Measurements from ENCODE around the gene GTF3C4. TPM values are rescaled to one million over a fixed set of nuclear protein-coding genes. Genes with fewer than 3 reads are reported as not detected.

Gene GTF3C4
- total and polyA plus RNA-seq, 2 experiments from 2014 or later = 9.5 to 39.6 TPM

- Histone ChIP-seq H3K9me2 (ENCODE audit: insufficient read depth) (no peaks in the 10 kb centered on the region), H3K36me3 (ENCODE audit: insufficient read depth) (peaks cover 3% of the 10 kb centered on the region; the same call in 1 of the 2 replicates), H3K4me2 (no peak overlapping the region), H3K27ac (ENCODE audit: low read depth) (no peak overlapping the region), H3K79me2 (replicated peaks; ENCODE audit: insufficient read depth) (no peaks in the 10 kb centered on the region), H2AFZ (no peak overlapping the region), H4K20me1 (replicated peaks; ENCODE audit: insufficient read depth) (0 out of 2 replicates have a peak, but pooled peaks cover 3% of the 10 kb centered on the region), H3K4me1 (ENCODE audit: insufficient read depth) (no peaks in the 10 kb centered on the region), H3K4me3 (no peak overlapping the region), H3K27me3 (ENCODE audit: insufficient read depth) (no peaks in the 10 kb centered on the region), H3F3A (replicated peaks; ENCODE audit: low read depth) (no peaks in the 10 kb centered on the region)
- no peak overlapping the region for H3K27ac Mint-ChIP-seq
- ATAC-seq (no peak), DNase-seq (ENCODE audit: low spot score) (no peak)
- TF ChIP-seq EZH2 (IDR thresholded peaks at IDR 0.05; ENCODE audit: low read depth, unreplicated experiment) (no peak), CREB1 (CRISPR knock-in tag; IDR thresholded peaks at IDR 0.05; ENCODE audit: low read depth) (no peak), NANOG (IDR thresholded peaks at IDR 0.05; ENCODE audit: borderline replicate concordance) (no peak)
- peaks cover 14% of the 10 kb centered on the region; the same call in 2 of the 3 replicates for H3K36me3 Mint-ChIP-seq (ENCODE audit: low read depth)
- H3K9me3 Mint-ChIP-seq = peaks cover 55% of the 10 kb centered on the region
- H3K4me3 Mint-ChIP-seq = no peak overlapping the region
- H3K4me1 Mint-ChIP-seq = no peaks in the 10 kb centered on the region
- H3K27me3 Mint-ChIP-seq (ENCODE audit: insufficient read depth, low read depth, poor library complexity) = peaks cover 4% of the 10 kb centered on the region
Measured at GRCh38 chr9:132698989-132699388, 28.7 kb downstream of the GTF3C4 start.

GRCh38 chr9:132699956-132700355 is 29.7 kb downstream of the GTF3C4 start:
- Histone ChIP-seq H3K79me2 (replicated peaks; ENCODE audit: insufficient read depth) (no peaks in the 10 kb centered on the region), H3K27me3 (ENCODE audit: insufficient read depth) (no peaks in the 10 kb centered on the region), H3F3A (replicated peaks; ENCODE audit: low read depth) (no peaks in the 10 kb centered on the region), H3K27ac (ENCODE audit: low read depth) (no peak overlapping the region), H3K4me3 (no peak overlapping the region), H4K20me1 (replicated peaks; ENCODE audit: insufficient read depth) (no peaks in the 10 kb centered on the region), H3K36me3 (ENCODE audit: insufficient read depth) (peaks cover 3% of the 10 kb centered on the region; the same call in 1 of the 2 replicates), H3K4me1 (ENCODE audit: insufficient read depth) (no peaks in the 10 kb centered on the region), H3K4me2 (no peak overlapping the region), H3K9me2 (ENCODE audit: insufficient read depth) (no peaks in the 10 kb centered on the region), H2AFZ (no peak overlapping the region)
- no peak for DNase-seq (ENCODE audit: low spot score)
- H3K27ac Mint-ChIP-seq = no peak overlapping the region
- peaks cover 4% of the 10 kb centered on the region for H3K27me3 Mint-ChIP-seq (ENCODE audit: insufficient read depth, low read depth, poor library complexity)
- peaks cover 14% of the 10 kb centered on the region; the same call in 2 of the 3 replicates for H3K36me3 Mint-ChIP-seq (ENCODE audit: low read depth)
- peaks cover 63% of the 10 kb centered on the region for H3K9me3 Mint-ChIP-seq
- ATAC-seq = no peak
- no peak overlapping the region for H3K4me3 Mint-ChIP-seq
- no peaks in the 10 kb centered on the region for H3K4me1 Mint-ChIP-seq
- TF ChIP-seq EZH2 (IDR thresholded peaks at IDR 0.05; ENCODE audit: low read depth, unreplicated experiment) (no peak), ETS1 (IDR thresholded peaks at IDR 0.05) (no peak), ZNF331 (CRISPR knock-in tag; IDR thresholded peaks at IDR 0.05; ENCODE audit: low read depth) (no peak), EZH2phosphoT487 (IDR thresholded peaks at IDR 0.05; ENCODE audit: unreplicated experiment) (no peak), STAT1 (IDR thresholded peaks at IDR 0.05; ENCODE audit: unreplicated experiment) (no peak), CTCF (conservative IDR thresholded peaks at IDR 0.05; ENCODE audit: low read depth in 2 of 2) (no peak), CREB1 (CRISPR knock-in tag; IDR thresholded peaks at IDR 0.05; ENCODE audit: low read depth) (no peak), ZNF114 (CRISPR knock-in tag; IDR thresholded peaks at IDR 0.05) (no peak), JUNB (IDR thresholded peaks at IDR 0.05; ENCODE audit: unreplicated experiment) (no peak), POLR2AphosphoS5 (IDR thresholded peaks at IDR 0.05; ENCODE audit: low read depth) (no peak), NANOG (IDR thresholded peaks at IDR 0.05; ENCODE audit: borderline replicate concordance) (no peak)
- TF ChIP-seq, protein P1, sequence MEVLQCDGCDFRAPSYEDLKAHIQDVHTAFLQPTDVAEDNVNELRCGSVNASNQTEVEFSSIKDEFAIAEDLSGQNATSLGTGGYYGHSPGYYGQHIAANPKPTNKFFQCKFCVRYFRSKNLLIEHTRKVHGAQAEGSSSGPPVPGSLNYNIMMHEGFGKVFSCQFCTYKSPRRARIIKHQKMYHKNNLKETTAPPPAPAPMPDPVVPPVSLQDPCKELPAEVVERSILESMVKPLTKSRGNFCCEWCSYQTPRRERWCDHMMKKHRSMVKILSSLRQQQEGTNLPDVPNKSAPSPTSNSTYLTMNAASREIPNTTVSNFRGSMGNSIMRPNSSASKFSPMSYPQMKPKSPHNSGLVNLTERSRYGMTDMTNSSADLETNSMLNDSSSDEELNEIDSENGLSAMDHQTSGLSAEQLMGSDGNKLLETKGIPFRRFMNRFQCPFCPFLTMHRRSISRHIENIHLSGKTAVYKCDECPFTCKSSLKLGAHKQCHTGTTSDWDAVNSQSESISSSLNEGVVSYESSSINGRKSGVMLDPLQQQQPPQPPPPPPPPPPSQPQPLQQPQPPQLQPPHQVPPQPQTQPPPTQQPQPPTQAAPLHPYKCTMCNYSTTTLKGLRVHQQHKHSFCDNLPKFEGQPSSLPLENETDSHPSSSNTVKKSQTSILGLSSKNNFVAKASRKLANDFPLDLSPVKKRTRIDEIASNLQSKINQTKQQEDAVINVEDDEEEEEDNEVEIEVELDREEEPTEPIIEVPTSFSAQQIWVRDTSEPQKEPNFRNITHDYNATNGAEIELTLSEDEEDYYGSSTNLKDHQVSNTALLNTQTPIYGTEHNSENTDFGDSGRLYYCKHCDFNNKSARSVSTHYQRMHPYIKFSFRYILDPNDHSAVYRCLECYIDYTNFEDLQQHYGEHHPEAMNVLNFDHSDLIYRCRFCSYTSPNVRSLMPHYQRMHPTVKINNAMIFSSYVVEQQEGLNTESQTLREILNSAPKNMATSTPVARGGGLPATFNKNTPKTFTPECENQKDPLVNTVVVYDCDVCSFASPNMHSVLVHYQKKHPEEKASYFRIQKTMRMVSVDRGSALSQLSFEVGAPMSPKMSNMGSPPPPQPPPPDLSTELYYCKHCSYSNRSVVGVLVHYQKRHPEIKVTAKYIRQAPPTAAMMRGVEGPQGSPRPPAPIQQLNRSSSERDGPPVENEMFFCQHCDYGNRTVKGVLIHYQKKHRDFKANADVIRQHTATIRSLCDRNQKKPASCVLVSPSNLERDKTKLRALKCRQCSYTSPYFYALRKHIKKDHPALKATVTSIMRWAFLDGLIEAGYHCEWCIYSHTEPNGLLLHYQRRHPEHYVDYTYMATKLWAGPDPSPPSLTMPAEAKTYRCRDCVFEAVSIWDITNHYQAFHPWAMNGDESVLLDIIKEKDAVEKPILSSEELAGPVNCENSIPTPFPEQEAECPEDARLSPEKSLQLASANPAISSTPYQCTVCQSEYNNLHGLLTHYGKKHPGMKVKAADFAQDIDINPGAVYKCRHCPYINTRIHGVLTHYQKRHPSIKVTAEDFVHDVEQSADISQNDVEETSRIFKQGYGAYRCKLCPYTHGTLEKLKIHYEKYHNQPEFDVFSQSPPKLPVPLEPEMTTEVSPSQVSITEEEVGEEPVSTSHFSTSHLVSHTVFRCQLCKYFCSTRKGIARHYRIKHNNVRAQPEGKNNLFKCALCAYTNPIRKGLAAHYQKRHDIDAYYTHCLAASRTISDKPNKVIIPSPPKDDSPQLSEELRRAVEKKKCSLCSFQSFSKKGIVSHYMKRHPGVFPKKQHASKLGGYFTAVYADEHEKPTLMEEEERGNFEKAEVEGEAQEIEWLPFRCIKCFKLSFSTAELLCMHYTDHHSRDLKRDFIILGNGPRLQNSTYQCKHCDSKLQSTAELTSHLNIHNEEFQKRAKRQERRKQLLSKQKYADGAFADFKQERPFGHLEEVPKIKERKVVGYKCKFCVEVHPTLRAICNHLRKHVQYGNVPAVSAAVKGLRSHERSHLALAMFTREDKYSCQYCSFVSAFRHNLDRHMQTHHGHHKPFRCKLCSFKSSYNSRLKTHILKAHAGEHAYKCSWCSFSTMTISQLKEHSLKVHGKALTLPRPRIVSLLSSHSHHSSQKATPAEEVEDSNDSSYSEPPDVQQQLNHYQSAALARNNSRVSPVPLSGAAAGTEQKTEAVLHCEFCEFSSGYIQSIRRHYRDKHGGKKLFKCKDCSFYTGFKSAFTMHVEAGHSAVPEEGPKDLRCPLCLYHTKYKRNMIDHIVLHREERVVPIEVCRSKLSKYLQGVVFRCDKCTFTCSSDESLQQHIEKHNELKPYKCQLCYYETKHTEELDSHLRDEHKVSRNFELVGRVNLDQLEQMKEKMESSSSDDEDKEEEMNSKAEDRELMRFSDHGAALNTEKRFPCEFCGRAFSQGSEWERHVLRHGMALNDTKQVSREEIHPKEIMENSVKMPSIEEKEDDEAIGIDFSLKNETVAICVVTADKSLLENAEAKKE (CRISPR knock-in tag; IDR thresholded peaks at IDR 0.05) = no peak

Measured in GM23338 (cell line).